HG03095 (cell line): ENCODE data around the gene REC8.
"Not testable (repeated sequence)": the region's sequence is repeated elsewhere in the genome, so short reads cannot be mapped to it uniquely, and the experiment has no call there.

Experiments
- ATAC-seq: cut with Tn5 transposase; IDR thresholded peaks from one replicate; pipeline ENCODE4 v1.9.1; 2021; ENCODE audit warnings: moderate library complexity; ENCODE audit not compliant: unreplicated experiment

The REC8 gene

DNA sequence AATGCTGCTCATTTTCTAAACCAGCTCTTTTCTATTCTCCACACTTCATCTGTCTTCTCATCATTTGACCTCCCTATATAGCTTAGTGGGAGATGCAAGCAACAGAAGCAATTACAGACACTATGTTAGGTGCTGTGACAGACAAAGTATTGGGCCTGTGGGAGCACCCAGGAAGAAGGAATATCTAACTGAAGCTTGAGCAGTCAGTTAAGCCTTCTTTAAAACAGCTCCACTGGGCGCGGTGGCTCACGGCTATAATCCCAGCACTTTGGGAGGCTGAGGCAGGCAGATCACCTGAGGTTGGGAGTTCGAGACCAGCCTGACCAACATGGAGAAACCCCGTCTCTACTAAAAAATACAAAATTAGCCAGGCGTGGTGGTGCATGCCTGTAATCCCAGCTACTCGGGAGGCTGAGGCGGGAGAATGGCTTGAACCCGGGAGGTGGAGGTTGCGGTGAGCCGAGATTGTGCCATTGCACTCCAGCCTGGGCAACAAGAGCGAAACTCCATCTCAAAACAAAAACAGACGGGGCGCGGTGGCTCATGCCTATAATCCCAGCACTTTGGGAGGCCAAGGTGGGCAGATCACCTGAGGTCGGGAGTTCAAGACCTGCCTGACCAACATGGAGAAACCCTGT is 31.5 kb downstream of the REC8 start:
- not testable (repeated sequence) for ATAC-seq

- no peak for ATAC-seq
These were observed 32.6 kb downstream of the REC8 start for GRCh38 chr14:24204163-24205146.

- no peak for ATAC-seq
These were observed 34.6 kb downstream of the REC8 start for GRCh38 chr14:24206260-24207103.

GRCh38 chr14:24207104-24207551 is 35.2 kb downstream of the REC8 start:
- no peak for ATAC-seq

DNA sequence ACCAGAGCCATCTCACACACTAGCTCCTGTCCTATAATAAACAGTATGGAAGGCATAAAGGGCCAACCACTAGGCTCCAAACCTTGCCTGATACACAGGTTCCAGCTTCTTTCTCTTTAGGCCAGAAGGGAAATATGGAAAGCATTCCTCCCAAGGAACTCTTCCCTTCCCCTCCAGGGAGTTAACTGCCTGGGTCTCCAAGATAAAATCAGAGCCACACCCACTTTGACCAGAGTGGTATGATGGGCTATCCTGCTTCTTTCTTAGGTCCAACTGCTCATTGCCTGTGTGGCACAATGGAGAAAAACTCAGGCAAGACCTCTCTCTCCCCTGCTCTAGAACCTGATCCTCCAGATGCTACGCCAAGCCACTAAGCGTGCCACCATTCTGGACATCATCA is 35.7 kb downstream of the REC8 start:
- ATAC-seq = no peak

- ATAC-seq = no peak
These were observed 39.4 kb downstream of the REC8 start for GRCh38 chr14:24211311-24211710.

DNA sequence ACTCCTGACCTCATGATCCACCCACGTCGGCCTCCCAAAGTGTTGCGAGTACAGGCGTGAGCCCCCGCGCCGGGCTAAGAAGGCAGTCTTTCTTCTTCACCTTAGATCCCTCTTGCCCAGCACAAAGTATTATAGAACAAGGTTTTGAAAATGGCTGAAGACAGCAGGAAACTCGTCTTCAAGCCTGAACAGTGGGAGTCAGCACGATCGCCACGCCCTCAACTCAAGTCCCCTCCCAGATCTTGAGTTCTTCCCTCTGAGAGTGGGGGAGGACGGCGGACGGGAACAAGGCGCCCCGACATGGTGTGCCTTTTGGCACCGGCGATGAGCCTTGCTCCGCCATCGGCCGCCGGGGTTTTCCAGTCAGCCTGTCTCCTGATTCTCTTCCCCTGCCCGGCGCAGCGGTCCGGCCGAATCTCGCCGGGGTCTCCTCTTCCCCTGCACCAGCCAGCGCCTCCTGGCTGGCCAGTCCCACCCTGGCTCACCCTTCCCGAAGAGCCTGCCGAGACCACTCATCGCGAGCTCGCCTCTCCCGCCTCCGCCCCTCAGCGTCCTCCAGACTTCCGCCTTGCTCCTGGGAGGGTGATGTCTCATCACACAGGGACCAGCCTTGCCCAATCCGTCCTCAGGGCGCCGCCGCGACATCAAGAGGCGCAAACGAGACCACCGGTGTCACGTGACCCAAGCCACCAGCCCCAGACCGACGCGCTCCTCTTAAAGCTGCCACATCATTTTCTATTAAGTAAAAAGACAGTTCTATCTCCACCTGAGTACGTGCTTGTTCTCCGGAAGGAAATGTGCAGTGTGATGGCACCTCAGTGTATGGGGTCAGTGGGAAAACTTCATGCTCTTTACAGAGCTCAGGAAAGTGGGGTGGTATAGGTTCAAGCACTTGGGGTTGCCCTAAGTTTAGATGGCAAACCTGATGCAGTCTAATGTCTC is 41.3 kb downstream of the REC8 start, which contains the start of gene CHMP4A:
Gene CHMP4A, minus strand, starts transcription at position 565 of the 942 bp plus-strand sequence. Its CDS starts 49 bp downstream, at position 516.
- ATAC-seq = peak; percentile 69

GRCh38 chr14:24213866-24214662 is 42.2 kb downstream of the REC8 start:
- no peak for ATAC-seq

- peak; percentile 60 for ATAC-seq
These were observed 43.8 kb downstream of the REC8 start, which contains the start of gene MDP1 for GRCh38 chr14:24215495-24216344. TSS of gene MDP1 (minus strand) at chr14:24216066. CDS start at chr14:24215955, 111 bp downstream.

DNA sequence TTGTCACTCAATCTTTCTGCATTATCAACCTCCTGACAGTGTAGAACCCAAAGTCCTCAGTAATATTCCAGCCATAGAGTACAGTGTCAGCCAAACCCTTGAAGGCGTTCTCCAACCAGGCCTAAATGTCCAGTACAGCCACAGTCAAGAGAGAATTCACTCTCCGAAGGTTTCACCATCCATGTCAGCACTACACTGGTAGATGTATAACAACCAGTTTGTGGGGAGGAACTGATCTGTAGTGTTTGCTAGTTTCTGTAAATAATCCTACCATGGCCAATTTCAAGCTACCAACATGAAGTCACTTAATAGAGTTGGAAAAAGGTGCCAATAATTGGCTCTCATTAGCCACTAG is 44.4 kb downstream of the REC8 start:
- ATAC-seq = no peak

DNA sequence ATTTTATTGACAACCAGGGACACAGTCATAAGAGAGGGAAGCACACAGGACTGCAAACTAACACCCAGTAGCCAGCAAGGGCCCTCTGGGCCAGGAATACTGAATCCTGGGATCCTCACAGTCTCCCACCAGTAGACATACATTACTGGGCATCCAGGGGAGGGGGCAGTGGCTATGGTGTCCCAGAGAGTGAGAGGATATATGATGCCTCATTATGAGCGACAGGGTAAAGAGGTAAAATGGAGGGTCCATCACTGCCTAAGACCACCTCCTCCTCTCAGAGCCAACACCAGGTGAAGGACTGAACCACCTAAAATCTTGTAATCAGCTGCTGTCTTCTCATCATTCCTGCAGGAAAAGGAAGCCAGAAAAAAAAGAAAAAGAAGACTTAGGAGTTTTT is 45.0 kb downstream of the REC8 start:
- not testable (repeated sequence) for ATAC-seq

DNA sequence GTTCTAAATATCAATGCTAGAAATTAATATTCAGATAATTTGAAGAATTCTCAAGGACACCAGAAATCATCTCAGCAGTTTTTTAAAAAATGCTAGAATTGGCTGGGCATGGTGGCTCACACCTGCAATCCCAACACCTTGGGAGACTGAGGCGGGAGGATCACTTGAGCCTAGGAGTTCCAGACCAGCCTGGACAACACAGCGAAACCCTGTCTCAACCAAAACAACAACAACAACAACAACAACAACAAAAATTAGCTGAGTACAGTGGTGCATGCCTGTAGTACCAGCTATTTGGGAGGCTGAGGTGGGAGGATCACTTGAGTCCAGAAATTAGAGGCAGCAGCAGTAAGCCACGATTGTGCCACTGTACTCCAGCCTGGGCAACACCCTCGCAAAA is 47.2 kb downstream of the REC8 start:
- no peak for ATAC-seq

DNA sequence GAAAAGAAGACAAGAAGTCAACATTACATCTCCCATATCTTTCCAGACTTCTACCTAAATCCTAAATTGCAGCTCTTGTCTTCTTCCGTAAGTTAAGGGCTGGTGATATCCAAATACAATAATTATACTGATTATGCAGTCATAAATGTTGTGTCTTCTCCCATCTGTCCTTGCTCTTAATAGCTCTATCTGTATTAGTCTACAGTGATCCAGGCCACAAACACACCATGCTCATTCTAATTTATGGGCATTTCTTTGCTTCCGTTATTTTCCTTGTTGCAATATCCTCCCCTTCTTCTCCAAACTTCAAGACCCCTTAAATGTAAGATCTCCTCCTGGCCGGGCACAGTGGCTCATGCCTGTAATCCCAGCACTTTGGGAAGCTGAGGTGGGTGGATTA is 47.6 kb downstream of the REC8 start:
- no peak for ATAC-seq

- ATAC-seq = not testable (repeated sequence)
These were observed 51.1 kb downstream of the REC8 start for GRCh38 chr14:24222987-24223386.

- no peak for ATAC-seq
These were observed 52.8 kb downstream of the REC8 start for GRCh38 chr14:24224618-24225071.

DNA sequence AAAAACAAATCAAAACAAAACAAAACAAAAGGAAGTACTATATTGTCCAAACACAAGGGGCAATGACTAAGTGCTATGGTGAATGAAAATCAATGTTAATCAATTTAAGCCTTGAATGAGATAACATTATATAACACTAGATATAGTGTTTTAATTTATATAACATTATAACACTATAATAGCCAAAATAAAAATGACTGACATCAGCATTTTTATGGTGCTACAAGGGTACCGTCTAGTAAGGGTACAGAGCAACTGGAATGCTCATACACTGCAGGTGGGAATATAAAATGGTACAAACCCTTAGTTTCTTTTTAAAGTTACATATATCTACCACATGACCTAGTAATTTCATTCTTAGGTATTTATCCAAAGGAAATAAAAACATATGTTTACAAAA is 54.6 kb downstream of the REC8 start:
- no peak for ATAC-seq

DNA sequence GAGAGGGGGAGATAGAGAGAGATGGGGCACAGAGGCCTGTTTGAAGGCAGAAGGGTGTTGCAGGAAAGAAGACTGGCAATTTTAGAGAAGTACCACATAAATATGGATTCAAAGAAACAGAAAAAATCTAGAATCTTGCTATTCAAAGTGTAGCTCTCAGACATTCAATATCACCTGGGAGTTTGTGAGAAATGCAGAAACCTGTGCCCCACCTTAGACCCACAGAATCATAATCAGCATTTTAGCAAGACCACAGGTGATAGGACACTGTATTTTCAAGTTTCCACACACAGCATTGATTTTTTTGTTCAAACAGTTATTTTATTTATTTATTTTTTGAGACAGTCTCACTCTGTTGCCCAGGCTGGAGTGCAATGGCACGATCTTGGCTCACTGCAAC is 57.0 kb downstream of the REC8 start:
- ATAC-seq = no peak
